Non-pigmented ciliary epithelial cell (primary cell): ENCODE measurements around the gene SKIC2.
A peak's percentile ranks its signal among the peaks of the same experiment; 100 is the strongest.
"Not testable (repeated sequence)": the region's sequence is repeated elsewhere in the genome, so short reads cannot be mapped to it uniquely, and the experiment has no call there.

Experiments
- DNase-seq: peaks from one replicate; pipeline ENCODE4 v3.0.0-alpha.2; 2010; ENCODE audit warnings: low read depth

SKIC2 gene

GRCh38 chr6:31969712-31970603 lies 11.0 kb downstream of the SKIC2 start:
- DNase-seq = peak; percentile 63

GRCh38 chr6:31970604-31971271 lies 11.8 kb downstream of the SKIC2 start:
- no peak for DNase-seq

- DNase-seq = no peak
Observed at GRCh38 chr6:31971279-31971992, 12.5 kb downstream of the SKIC2 start.

GRCh38 chr6:31971993-31972708 lies 13.2 kb downstream of the SKIC2 start, which contains the start of gene DXO:
DXO (minus strand) TSS chr6:31972138; CDS start chr6:31971675, 463 bp downstream.
- peak; percentile 93 for DNase-seq

- no peak for DNase-seq
Observed at GRCh38 chr6:31972709-31973350, 13.9 kb downstream of the SKIC2 start.

- DNase-seq = not testable (repeated sequence)
Observed at GRCh38 chr6:31976065-31976464, 17.1 kb downstream of the SKIC2 start.

- no peak for DNase-seq
Observed at GRCh38 chr6:31977816-31978431, 18.9 kb downstream of the SKIC2 start.

GRCh38 chr6:31978831-31979230 lies 19.9 kb downstream of the SKIC2 start:
- DNase-seq = no peak

- DNase-seq = no peak
Observed at GRCh38 chr6:31979238-31979898, 20.4 kb downstream of the SKIC2 start.

GRCh38 chr6:31980195-31980876 lies 21.4 kb downstream of the SKIC2 start:
- not testable (repeated sequence) for DNase-seq

- DNase-seq = not testable (repeated sequence)
Observed at GRCh38 chr6:31980998-31981397, 22.0 kb downstream of the SKIC2 start.

GRCh38 chr6:31981744-31982143 lies 22.8 kb downstream of the SKIC2 start, which contains the start of gene C4A:
C4A (plus strand) TSS chr6:31982057; CDS start chr6:31982108, 51 bp downstream.
- not testable (repeated sequence) for DNase-seq

- not testable (repeated sequence) for DNase-seq
Observed at GRCh38 chr6:31989363-31989762, 30.4 kb downstream of the SKIC2 start.

- not testable (repeated sequence) for DNase-seq
Observed at GRCh38 chr6:31994421-31994820, 35.4 kb downstream of the SKIC2 start.

- DNase-seq = not testable (repeated sequence)
Observed at GRCh38 chr6:31996385-31996784, 37.4 kb downstream of the SKIC2 start.

GRCh38 chr6:32002546-32003268 lies 43.7 kb downstream of the SKIC2 start:
- DNase-seq = not testable (repeated sequence)

GRCh38 chr6:32003301-32003700 lies 44.3 kb downstream of the SKIC2 start:
- DNase-seq = not testable (repeated sequence)

- DNase-seq = not testable (repeated sequence)
Observed at GRCh38 chr6:32004393-32004792, 45.4 kb downstream of the SKIC2 start.
